Measurements from ENCODE around the gene TOMT. TPM values are rescaled to one million over a fixed set of nuclear protein-coding genes. Genes with fewer than 3 reads are reported as not detected.
"Not testable (repeated sequence)": the region's sequence is repeated elsewhere in the genome, so short reads cannot be mapped to it uniquely, and the experiment has no call there.

TOMT gene
- polyA plus RNA-seq, 4 donors: not detected

GRCh38 chr11:72146625-72147024 is 40.9 kb downstream of the TOMT start:
- Histone ChIP-seq H3K9me3 (ENCODE audit: control insufficient read depth in 2 of 2, insufficient read depth in 1 of 2, low read depth in 1 of 2, low read length in 1 of 2) (no peaks in the 10 kb centered on the region), H3K4me3 (ENCODE audit: low read depth in 1 of 3, low read length in 3 of 3) (no peak overlapping the region), H3K27me3 (ENCODE audit: control insufficient read depth in 3 of 3, insufficient read depth in 3 of 3, low read length in 3 of 3) (no peaks in the 10 kb centered on the region), H3K4me1 (ENCODE audit: control insufficient read depth in 3 of 3, insufficient read depth in 2 of 3, low read depth in 1 of 3, low read length in 2 of 3) (no peaks in the 10 kb centered on the region), H3K36me3 (ENCODE audit: control insufficient read depth in 3 of 3, insufficient read depth in 2 of 3, low read depth in 1 of 3, low read length in 3 of 3) (no peaks in the 10 kb centered on the region), H3K27ac (ENCODE audit: low read depth in 1 of 3, low read length in 2 of 3) (no peak overlapping the region)
- no peak for FAIRE-seq
- WGBS, 3 donors: 32 to 44% (median 40%) methylated on average over 2 of the region's 2 CpGs
- no peak for DNase-seq

GRCh38 chr11:72150882-72151281 is 45.2 kb downstream of the TOMT start:
- Histone ChIP-seq H3K27me3 (ENCODE audit: control insufficient read depth in 3 of 3, insufficient read depth in 3 of 3, low read length in 3 of 3) (peaks cover 0 to 3% (median 0%) of the 10 kb centered on the region in 3 donors), H3K4me3 (ENCODE audit: low read depth in 1 of 3, low read length in 3 of 3) (no peak overlapping the region), H3K27ac (ENCODE audit: low read depth in 1 of 3, low read length in 2 of 3) (no peak overlapping the region), H3K4me1 (ENCODE audit: control insufficient read depth in 3 of 3, insufficient read depth in 2 of 3, low read depth in 1 of 3, low read length in 2 of 3) (no peaks in the 10 kb centered on the region), H3K36me3 (ENCODE audit: control insufficient read depth in 3 of 3, insufficient read depth in 2 of 3, low read depth in 1 of 3, low read length in 3 of 3) (no peaks in the 10 kb centered on the region), H3K9me3 (ENCODE audit: control insufficient read depth in 2 of 2, insufficient read depth in 1 of 2, low read depth in 1 of 2, low read length in 1 of 2) (no peaks in the 10 kb centered on the region)
- DNase-seq (no peak), FAIRE-seq (no peak)
- 55 to 73% (median 57%) methylated on average over 4 of the region's 4 CpGs for WGBS, 3 donors

- H3K27me3 ChIP-seq (ENCODE audit: control insufficient read depth in 3 of 3, insufficient read depth in 3 of 3, low read length in 3 of 3); DNase-seq; H3K9me3 ChIP-seq (ENCODE audit: control insufficient read depth in 2 of 2, insufficient read depth in 1 of 2, low read depth in 1 of 2, low read length in 1 of 2); H3K4me3 ChIP-seq (ENCODE audit: low read depth in 1 of 3, low read length in 3 of 3); FAIRE-seq; H3K27ac ChIP-seq (ENCODE audit: low read depth in 1 of 3, low read length in 2 of 3); H3K36me3 ChIP-seq (ENCODE audit: control insufficient read depth in 3 of 3, insufficient read depth in 2 of 3, low read depth in 1 of 3, low read length in 3 of 3); H3K4me1 ChIP-seq (ENCODE audit: control insufficient read depth in 3 of 3, insufficient read depth in 2 of 3, low read depth in 1 of 3, low read length in 2 of 3): not testable (repeated sequence)
- WGBS, 3 donors: 83 to 89% (median 86%) methylated on average over 6 of the region's 6 CpGs
Measured at GRCh38 chr11:72153874-72154273, 48.1 kb downstream of the TOMT start.

GRCh38 chr11:72154816-72155215 is 49.1 kb downstream of the TOMT start:
- Histone ChIP-seq H3K36me3 (ENCODE audit: control insufficient read depth in 3 of 3, insufficient read depth in 2 of 3, low read depth in 1 of 3, low read length in 3 of 3) (no peaks in the 10 kb centered on the region), H3K9me3 (ENCODE audit: control insufficient read depth in 2 of 2, insufficient read depth in 1 of 2, low read depth in 1 of 2, low read length in 1 of 2) (no peaks in the 10 kb centered on the region), H3K27me3 (ENCODE audit: control insufficient read depth in 3 of 3, insufficient read depth in 3 of 3, low read length in 3 of 3) (peaks cover 0 to 3% (median 0%) of the 10 kb centered on the region in 3 donors), H3K4me3 (ENCODE audit: low read depth in 1 of 3, low read length in 3 of 3) (no peak overlapping the region), H3K27ac (ENCODE audit: low read depth in 1 of 3, low read length in 2 of 3) (no peak overlapping the region), H3K4me1 (ENCODE audit: control insufficient read depth in 3 of 3, insufficient read depth in 2 of 3, low read depth in 1 of 3, low read length in 2 of 3) (no peaks in the 10 kb centered on the region)
- FAIRE-seq (no peak), DNase-seq (no peak)
- WGBS, 3 donors: 81 to 88% (median 86%) methylated on average over 3 of the region's 3 CpGs

- no peak overlapping the region for H3K4me3 ChIP-seq (ENCODE audit: low read depth in 1 of 3, low read length in 3 of 3)
- no peak for FAIRE-seq
- 82 to 86% (median 83%) methylated on average over 4 of the region's 4 CpGs for WGBS, 3 donors
Measured at GRCh38 chr11:72155751-72156150, 50.0 kb downstream of the TOMT start.

GRCh38 chr11:72157131-72157530 is 51.4 kb downstream of the TOMT start:
- H3K9me3 ChIP-seq (ENCODE audit: control insufficient read depth in 2 of 2, insufficient read depth in 1 of 2, low read depth in 1 of 2, low read length in 1 of 2): no peaks in the 10 kb centered on the region
- WGBS, 3 donors: 62 to 79% (median 74%) methylated on average over 4 of the region's 4 CpGs
- H3K4me1 ChIP-seq (ENCODE audit: control insufficient read depth in 3 of 3, insufficient read depth in 2 of 3, low read depth in 1 of 3, low read length in 2 of 3): no peaks in the 10 kb centered on the region
- DNase-seq: no peak
- no peaks in the 10 kb centered on the region for H3K36me3 ChIP-seq (ENCODE audit: control insufficient read depth in 3 of 3, insufficient read depth in 2 of 3, low read depth in 1 of 3, low read length in 3 of 3)
- FAIRE-seq: no peak
- no peak overlapping the region for H3K27ac ChIP-seq (ENCODE audit: low read depth in 1 of 3, low read length in 2 of 3)
- peaks cover 0 to 3% (median 0%) of the 10 kb centered on the region in 3 donors for H3K27me3 ChIP-seq (ENCODE audit: control insufficient read depth in 3 of 3, insufficient read depth in 3 of 3, low read length in 3 of 3)
- no peak overlapping the region for H3K4me3 ChIP-seq (ENCODE audit: low read depth in 1 of 3, low read length in 3 of 3)

More at GRCh38 chr11:72155751-72156150, 50.0 kb downstream of the TOMT start:
- Histone ChIP-seq H3K27ac (ENCODE audit: low read depth in 1 of 3, low read length in 2 of 3) (no peak overlapping the region), H3K9me3 (ENCODE audit: control insufficient read depth in 2 of 2, insufficient read depth in 1 of 2, low read depth in 1 of 2, low read length in 1 of 2) (no peaks in the 10 kb centered on the region), H3K36me3 (ENCODE audit: control insufficient read depth in 3 of 3, insufficient read depth in 2 of 3, low read depth in 1 of 3, low read length in 3 of 3) (no peaks in the 10 kb centered on the region), H3K27me3 (ENCODE audit: control insufficient read depth in 3 of 3, insufficient read depth in 3 of 3, low read length in 3 of 3) (peaks cover 0 to 3% (median 0%) of the 10 kb centered on the region in 3 donors), H3K4me1 (ENCODE audit: control insufficient read depth in 3 of 3, insufficient read depth in 2 of 3, low read depth in 1 of 3, low read length in 2 of 3) (no peaks in the 10 kb centered on the region)
- no peak for DNase-seq

Other genes with a start within 250 kb of the TOMT start
- gene DEFB131B, start 227.5 kb upstream of the TOMT start, polyA plus RNA-seq: not detected
- gene XNDC1N, start 177.3 kb upstream of the TOMT start, polyA plus RNA-seq: 1 to 10 TPM; 2.7 to 5.2 (median 4.0) TPM
- gene RNF121, start 176.9 kb upstream of the TOMT start, polyA plus RNA-seq: 10 to 100 TPM; 15.9 to 38.6 (median 23.5) TPM
- gene IL18BP, start 107.0 kb upstream of the TOMT start, polyA plus RNA-seq: 1 to 10 TPM; 3.2 to 9.6 (median 7.2) TPM
- 100 to 1,000 TPM in 3 of 4 donors, 10 to 100 TPM in 1; 68.1 to 286 (median 119) TPM for gene NUMA1, start 25.4 kb upstream of the TOMT start, polyA plus RNA-seq
- 10 to 100 TPM in 1 of 4 donors, 1 to 10 TPM in 3; 3.8 to 10.7 (median 5.6) TPM for gene LRRC51, start 25.1 kb upstream of the TOMT start, polyA plus RNA-seq
- gene LAMTOR1, start 2.6 kb upstream of the TOMT start, polyA plus RNA-seq: 100 to 1,000 TPM; 118 to 149 (median 125) TPM
- gene ANAPC15, start 6.8 kb downstream of the TOMT start, polyA plus RNA-seq: 10 to 100 TPM; 35.0 to 83.0 (median 65.7) TPM
- gene FOLR3, start 29.8 kb downstream of the TOMT start, polyA plus RNA-seq: under 1 TPM in 2 of 4 donors, not detected in 2; 0.12 to 0.84 TPM
- 1 to 10 TPM in 1 of 4 donors, under 1 TPM in 1, not detected in 2; 0.19 to 2.5 TPM for gene FOLR1, start 86.2 kb downstream of the TOMT start, polyA plus RNA-seq
- 10 to 100 TPM in 2 of 4 donors, 1 to 10 TPM in 1, under 1 TPM in 1; 0.67 to 24.2 (median 8.6) TPM for gene FOLR2, start 110.9 kb downstream of the TOMT start, polyA plus RNA-seq
- gene INPPL1, start 118.8 kb downstream of the TOMT start, polyA plus RNA-seq: 10 to 100 TPM; 43.2 to 64.7 (median 60.7) TPM
- gene PHOX2A, start 138.3 kb downstream of the TOMT start, polyA plus RNA-seq: 1 to 10 TPM in 1 of 4 donors, under 1 TPM in 1, not detected in 2; 0.86 to 3.3 TPM

Measured in small intestine (tissue), 7 donors.